Endometrial microvascular endothelial cells (primary cell): ENCODE measurements around the gene TMEM121B. TPM values are rescaled to one million over a fixed set of nuclear protein-coding genes. Genes with fewer than 3 reads are reported as not detected.

Experiments
- in situ Hi-C: cut with HindIII; loops from 2 replicates; pipeline ENCODE4 v1.10.0; 2017; ENCODE audit warnings: low sequenced_read_pairs, low pct_unique_long_range_greater_than_20kb; ENCODE audit errors: inconsistent ontology term
- total RNA-seq: library from RNA; depleted of rRNA; stranded (reverse); fragments of >200 nt; gene quantifications from one replicate; pipeline ENCODE4 v1.2.3, GENCODE V29; 2015; ENCODE audit errors: inconsistent ontology term

Gene TMEM121B
- total RNA-seq, 1 donor from 2014 or later: 0.46 TPM

- in situ Hi-C loops: no loop called here
Observed at GRCh38 chr22:17077255-17077654, 43.9 kb downstream of the TMEM121B start.

- in situ Hi-C loops: no loop called here
Observed at GRCh38 chr22:17074648-17075002, 46.5 kb downstream of the TMEM121B start.

GRCh38 chr22:17072877-17073276 is 48.3 kb downstream of the TMEM121B start:
- in situ Hi-C loops: no loop called here

Other genes starting within 250 kb of the TMEM121B start
- not detected for gene GAB4, start 113.1 kb downstream of the TMEM121B start, total RNA-seq
- 10.0 TPM for gene IL17RA, start 36.4 kb downstream of the TMEM121B start, total RNA-seq
- gene HDHD5, start 37.9 kb upstream of the TMEM121B start, total RNA-seq: 54.9 TPM
- 18.7 TPM for gene ADA2, start 98.1 kb upstream of the TMEM121B start, total RNA-seq
- gene CECR2, start 248.1 kb upstream of the TMEM121B start, total RNA-seq: 0.19 TPM